ENCODE data around the gene WWC2.

WWC2 gene

DNA sequence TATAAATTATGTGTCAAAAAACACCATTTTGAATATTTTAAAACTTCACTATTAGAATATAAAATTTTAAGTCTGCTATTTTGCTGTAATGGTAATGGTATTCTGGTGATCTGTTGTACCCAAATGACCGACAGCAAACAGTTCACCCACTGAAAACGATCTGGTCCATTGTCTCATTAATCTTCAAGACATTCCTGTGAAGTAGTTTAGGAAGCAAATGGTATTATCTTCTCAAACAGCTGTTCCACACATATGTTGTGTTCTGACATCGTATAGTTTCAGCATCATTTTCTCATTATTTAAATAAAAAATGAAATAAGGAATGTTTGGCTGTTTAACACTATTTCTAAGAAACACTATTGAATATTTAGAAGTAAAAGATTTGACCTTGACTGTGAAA is 98.1 kb downstream of the WWC2 start:
- Mint-ChIP-seq H3K27ac (no peak overlapping the region), H3K4me3 (no peak overlapping the region), H3K36me3 (no peaks in the 10 kb centered on the region), H3K9me3 (no peaks in the 10 kb centered on the region), H3K4me1 (no peaks in the 10 kb centered on the region), H3K27me3 (peaks cover 3% of the 10 kb centered on the region)
- ATAC-seq (ENCODE audit: low read depth) (no peak), DNase-seq (ENCODE audit: low spot score in 2 of 2) (no peak)

DNA sequence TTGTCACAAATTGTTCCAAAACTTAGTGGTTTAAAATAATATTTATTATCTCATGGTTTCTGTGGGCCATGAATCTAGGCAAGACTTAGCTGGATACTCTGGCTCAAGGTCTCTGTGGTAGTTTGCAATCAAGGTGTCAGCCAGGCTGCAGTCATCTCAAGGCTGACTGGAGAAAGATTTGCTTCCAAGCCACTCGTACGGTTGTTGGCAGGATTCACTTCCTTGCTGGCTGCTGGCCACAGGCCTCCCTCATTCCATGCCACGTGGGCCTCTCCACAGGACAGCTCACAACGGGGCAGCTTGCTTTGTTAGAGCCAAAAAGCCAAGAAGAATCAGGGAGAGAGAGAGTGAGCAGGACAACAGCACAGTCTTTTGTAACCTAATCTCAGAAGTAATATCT is 101.4 kb downstream of the WWC2 start:
- Mint-ChIP-seq H3K4me1 (no peaks in the 10 kb centered on the region), H3K27ac (no peak overlapping the region), H3K36me3 (no peaks in the 10 kb centered on the region), H3K9me3 (no peaks in the 10 kb centered on the region), H3K4me3 (no peak overlapping the region), H3K27me3 (peaks cover 3% of the 10 kb centered on the region)
- ATAC-seq (ENCODE audit: low read depth) (no peak), DNase-seq (ENCODE audit: low spot score in 2 of 2) (no peak)

DNA sequence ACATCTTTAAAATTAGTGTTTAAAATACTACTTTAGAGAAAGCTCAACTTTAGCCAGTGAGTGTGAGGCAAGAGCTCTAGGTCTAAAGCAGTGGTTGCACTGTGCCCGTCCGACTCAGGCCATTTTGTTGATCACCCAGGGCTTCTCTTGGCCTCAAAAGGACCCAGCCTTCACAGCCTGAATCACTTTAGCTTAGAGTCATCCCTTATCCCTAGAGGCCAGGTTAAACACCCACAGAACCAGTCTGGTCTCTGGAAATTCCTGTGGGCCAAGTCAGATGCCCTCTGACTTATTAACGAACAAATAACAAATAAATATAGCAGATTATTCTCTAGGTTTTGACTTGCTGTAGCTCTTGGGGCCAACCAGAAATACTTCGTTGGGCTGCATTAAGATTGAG is 102.3 kb downstream of the WWC2 start:
- H3K4me1 Mint-ChIP-seq: no peaks in the 10 kb centered on the region
- H3K27ac Mint-ChIP-seq: no peak overlapping the region
- ATAC-seq (ENCODE audit: low read depth) (no peak), DNase-seq (ENCODE audit: low spot score in 2 of 2) (no peak)
- H3K36me3 Mint-ChIP-seq: no peaks in the 10 kb centered on the region
- H3K4me3 Mint-ChIP-seq: no peak overlapping the region
- H3K9me3 Mint-ChIP-seq: peaks cover 2% of the 10 kb centered on the region
- H3K27me3 Mint-ChIP-seq: peaks cover 3% of the 10 kb centered on the region

DNA sequence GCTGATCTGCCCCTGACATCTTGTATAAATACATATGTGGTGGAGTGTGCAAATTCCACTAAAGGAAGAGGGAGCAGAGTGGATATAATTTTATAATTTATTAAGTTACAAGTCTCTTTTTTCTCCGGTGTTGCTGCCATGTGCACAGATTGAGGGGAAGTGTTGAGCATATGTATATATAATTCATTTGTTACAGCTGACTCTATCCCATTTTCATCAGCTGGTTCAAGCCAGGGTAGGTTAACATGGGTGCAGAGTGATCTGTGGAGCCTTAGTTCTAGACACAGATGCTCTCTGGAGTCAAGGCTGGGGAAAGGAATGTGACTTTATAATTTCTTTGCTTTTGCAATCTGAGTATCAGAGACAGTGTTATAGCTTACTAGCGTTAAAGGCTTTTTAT is 103.5 kb downstream of the WWC2 start:
- H3K27me3 Mint-ChIP-seq: peaks cover 3% of the 10 kb centered on the region
- ATAC-seq (ENCODE audit: low read depth) (no peak), DNase-seq (ENCODE audit: low spot score in 2 of 2) (no peak)
- H3K36me3 Mint-ChIP-seq: no peaks in the 10 kb centered on the region
- no peak overlapping the region for H3K4me3 Mint-ChIP-seq
- H3K9me3 Mint-ChIP-seq: peaks cover 2% of the 10 kb centered on the region
- H3K4me1 Mint-ChIP-seq: no peaks in the 10 kb centered on the region
- no peak overlapping the region for H3K27ac Mint-ChIP-seq

DNA sequence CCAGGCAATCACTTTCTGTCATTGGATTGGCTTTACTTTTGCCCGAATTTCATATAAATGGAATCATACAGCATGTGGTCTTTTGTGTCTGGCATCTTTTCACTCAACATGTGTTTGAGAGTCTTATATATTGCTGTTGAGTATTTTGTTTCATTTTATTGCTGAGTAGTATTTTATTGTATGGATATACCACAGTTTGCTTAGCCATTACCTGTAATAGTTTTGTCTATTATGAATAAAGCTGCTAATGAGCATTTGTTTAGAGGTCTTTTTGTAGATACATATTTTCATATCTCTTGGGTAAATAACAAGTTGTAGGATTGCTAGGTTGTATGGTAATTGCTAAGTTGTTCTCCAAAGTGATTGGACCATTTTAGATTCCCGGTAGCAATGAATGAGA is 105.7 kb downstream of the WWC2 start:
- Mint-ChIP-seq H3K36me3 (no peaks in the 10 kb centered on the region), H3K4me3 (no peak overlapping the region), H3K9me3 (peaks cover 2% of the 10 kb centered on the region), H3K27ac (no peak overlapping the region), H3K27me3 (peaks cover 3% of the 10 kb centered on the region), H3K4me1 (no peaks in the 10 kb centered on the region)
- DNase-seq (ENCODE audit: low spot score in 2 of 2): no peak
- no peak for ATAC-seq (ENCODE audit: low read depth)

DNA sequence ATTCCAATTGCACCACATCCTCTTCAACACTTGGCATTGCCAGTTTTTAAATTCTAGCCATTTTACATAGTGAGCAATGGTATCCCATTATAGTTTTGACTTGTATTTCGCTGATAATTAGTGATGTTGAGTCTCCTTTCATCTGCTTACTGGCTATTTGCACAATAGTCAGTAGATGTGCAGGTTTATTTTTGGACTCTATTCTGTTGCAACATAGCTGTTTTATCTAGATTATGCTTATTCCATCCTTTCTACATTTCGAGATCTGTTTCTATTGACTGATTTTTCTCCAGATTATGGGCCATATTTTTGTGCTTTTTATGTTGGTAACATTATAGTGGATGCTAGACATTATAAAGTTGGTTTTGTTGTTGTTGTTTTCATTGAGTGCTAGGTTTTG is 106.1 kb downstream of the WWC2 start:
- peaks cover 2% of the 10 kb centered on the region for H3K9me3 Mint-ChIP-seq

DNA sequence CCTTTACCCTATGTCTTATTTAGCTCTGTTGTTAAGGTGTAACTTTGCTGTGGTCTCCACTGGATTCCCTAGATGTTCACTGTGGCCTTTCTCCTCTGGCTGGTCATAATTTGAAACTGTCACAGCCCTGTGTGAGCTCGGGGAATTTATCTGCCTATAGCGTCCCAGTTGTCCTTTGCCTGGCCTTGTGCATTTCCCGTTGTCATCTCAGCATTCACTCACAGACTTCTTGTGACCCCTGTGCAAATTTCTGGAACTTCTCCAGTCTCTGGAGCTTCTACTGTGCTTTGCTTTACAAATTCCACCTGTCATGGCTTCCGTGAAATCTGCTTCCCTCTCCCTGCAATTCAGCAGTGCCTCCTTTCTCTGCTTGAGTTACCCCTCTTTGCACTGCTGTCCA is 106.7 kb downstream of the WWC2 start:
- H3K9me3 Mint-ChIP-seq: peaks cover 2% of the 10 kb centered on the region
- DNase-seq (ENCODE audit: low spot score in 2 of 2) (no peak), ATAC-seq (ENCODE audit: low read depth) (no peak)
- H3K27me3 Mint-ChIP-seq: peaks cover 3% of the 10 kb centered on the region
- H3K36me3 Mint-ChIP-seq: no peaks in the 10 kb centered on the region
- no peak overlapping the region for H3K27ac Mint-ChIP-seq
- no peaks in the 10 kb centered on the region for H3K4me1 Mint-ChIP-seq
- no peak overlapping the region for H3K4me3 Mint-ChIP-seq

More for the DNA sequence above, 106.1 kb downstream of the WWC2 start:
- Mint-ChIP-seq H3K27me3 (peaks cover 3% of the 10 kb centered on the region), H3K4me1 (no peaks in the 10 kb centered on the region), H3K4me3 (no peak overlapping the region), H3K27ac (no peak overlapping the region), H3K36me3 (no peaks in the 10 kb centered on the region)
- no peak for DNase-seq (ENCODE audit: low spot score in 2 of 2)
- ATAC-seq (ENCODE audit: low read depth): no peak

DNA sequence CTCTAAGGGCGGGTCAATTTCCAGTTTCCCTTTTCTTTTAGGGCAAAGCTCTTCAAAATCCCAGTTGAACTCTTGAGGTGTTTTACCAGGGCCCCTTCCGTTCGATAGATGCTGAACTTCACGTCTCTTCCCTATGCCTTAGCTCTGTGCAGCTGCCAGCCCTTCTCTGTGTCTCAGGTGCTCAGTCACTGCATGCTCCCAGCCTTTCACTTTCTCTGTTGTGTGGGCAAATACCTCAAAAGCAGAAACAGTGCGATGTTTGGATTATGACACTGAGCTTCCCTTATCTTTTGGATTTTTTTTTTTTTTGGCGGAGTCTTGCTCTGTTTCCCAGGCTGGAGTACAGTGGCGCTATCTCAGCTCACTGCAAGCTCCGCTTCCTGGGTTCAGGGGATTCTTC is 112.5 kb downstream of the WWC2 start:
- no peaks in the 10 kb centered on the region for H3K9me3 Mint-ChIP-seq
- peaks cover 2% of the 10 kb centered on the region for H3K27me3 Mint-ChIP-seq
- DNase-seq (ENCODE audit: low spot score in 2 of 2) (no peak), ATAC-seq (ENCODE audit: low read depth) (no peak)
- H3K4me1 Mint-ChIP-seq: no peaks in the 10 kb centered on the region
- no peak overlapping the region for H3K4me3 Mint-ChIP-seq
- H3K36me3 Mint-ChIP-seq: no peaks in the 10 kb centered on the region
- no peak overlapping the region for H3K27ac Mint-ChIP-seq

DNA sequence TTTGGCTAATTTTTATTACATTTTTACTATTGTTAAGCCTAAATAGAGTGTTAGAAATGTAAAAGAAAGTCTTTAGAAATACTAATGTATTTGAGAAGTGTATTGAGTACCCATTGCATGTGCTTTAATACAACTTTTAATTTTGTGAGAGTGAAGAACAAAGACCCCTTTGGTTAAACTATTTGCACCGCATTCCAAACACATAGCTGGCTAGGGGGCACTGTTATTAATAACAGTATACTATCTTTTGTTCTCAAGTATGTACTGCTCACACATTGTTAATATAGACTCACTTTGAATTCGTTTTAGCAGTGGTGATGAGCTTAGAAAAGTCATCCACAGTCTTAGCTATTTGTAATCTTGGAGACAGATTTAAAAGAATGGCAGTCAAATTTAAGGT is 114.9 kb downstream of the WWC2 start:
- H3K27ac Mint-ChIP-seq: no peak overlapping the region
- DNase-seq (ENCODE audit: low spot score in 2 of 2) (no peak), ATAC-seq (ENCODE audit: low read depth) (no peak)
- no peaks in the 10 kb centered on the region for H3K4me1 Mint-ChIP-seq
- H3K9me3 Mint-ChIP-seq: no peaks in the 10 kb centered on the region
- no peak overlapping the region for H3K4me3 Mint-ChIP-seq
- peaks cover 3% of the 10 kb centered on the region for H3K27me3 Mint-ChIP-seq
- H3K36me3 Mint-ChIP-seq: no peaks in the 10 kb centered on the region

DNA sequence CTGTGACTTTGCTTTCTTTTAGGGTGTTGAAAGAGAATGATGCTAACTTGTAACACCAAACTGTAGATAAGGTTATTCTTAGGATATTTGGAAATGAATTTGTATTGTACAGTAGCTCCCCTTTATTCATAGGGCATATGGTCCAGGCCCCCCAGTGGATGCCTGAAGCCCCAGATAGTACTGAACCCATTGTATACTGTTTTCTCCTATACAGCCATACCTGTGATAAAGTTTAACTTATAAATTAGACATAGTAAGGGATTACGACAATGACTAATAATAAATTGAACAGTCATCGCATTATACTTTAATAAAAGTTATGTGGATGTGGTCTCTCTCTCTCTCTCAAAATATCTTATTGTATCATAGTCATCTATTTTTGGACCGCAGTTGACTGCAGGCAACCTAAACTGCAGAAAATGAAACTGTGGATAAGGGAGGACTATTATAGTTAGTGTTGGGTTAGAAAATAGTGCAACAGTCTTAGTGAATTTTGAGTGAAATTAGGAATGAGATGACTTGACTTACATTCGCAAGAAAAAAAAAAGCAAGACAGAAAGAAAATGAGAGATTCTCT is 115.9 kb downstream of the WWC2 start:
- Mint-ChIP-seq H3K27ac (no peak overlapping the region), H3K36me3 (no peaks in the 10 kb centered on the region), H3K9me3 (no peaks in the 10 kb centered on the region), H3K27me3 (peaks cover 3% of the 10 kb centered on the region), H3K4me3 (no peak overlapping the region), H3K4me1 (no peaks in the 10 kb centered on the region)
- DNase-seq (ENCODE audit: low spot score in 2 of 2) (no peak), ATAC-seq (ENCODE audit: low read depth) (no peak)

DNA sequence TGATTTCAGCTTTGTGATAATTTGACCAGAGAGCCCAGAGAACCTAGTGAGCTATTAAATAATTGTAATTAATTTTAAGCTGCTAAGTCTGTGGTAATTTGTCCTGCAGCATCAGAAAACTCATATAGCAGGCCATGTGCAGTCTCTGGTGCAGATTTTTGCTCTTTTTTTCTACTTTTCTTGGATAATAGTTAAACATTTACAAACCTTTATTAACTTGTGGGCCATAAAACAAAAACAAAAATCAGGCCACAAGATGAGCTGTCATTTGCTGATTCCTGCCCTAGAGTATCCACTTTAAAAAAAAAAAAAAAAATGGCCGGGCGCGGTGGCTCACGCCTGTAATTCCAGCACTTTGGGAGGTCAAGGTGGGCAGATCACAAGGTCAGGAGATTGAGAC is 121.2 kb downstream of the WWC2 start:
- peaks cover 2% of the 10 kb centered on the region for H3K27me3 Mint-ChIP-seq
- H3K9me3 Mint-ChIP-seq: no peaks in the 10 kb centered on the region
- H3K4me3 Mint-ChIP-seq: no peak overlapping the region
- no peak overlapping the region for H3K27ac Mint-ChIP-seq
- DNase-seq (ENCODE audit: low spot score in 2 of 2) (no peak), ATAC-seq (ENCODE audit: low read depth) (no peak)
- H3K4me1 Mint-ChIP-seq: no peaks in the 10 kb centered on the region
- H3K36me3 Mint-ChIP-seq: no peaks in the 10 kb centered on the region

DNA sequence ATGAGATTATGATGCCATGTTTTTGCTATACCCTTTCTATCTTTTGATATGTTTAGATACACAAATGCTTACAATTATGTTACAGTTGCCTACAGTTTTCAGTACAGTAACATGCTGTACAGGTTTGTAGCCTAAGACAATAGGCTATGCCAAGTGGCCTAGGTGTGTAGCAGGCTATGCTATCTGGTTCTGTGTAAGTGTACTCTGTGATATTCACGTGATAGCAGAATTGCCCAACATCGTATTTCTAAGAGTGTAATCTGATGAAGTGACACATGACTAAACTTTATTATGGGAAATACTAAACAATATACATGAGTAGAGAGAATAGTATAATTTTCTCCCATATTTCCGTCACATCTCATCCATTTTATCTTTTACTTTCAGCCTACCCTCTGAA is 124.0 kb downstream of the WWC2 start:
- Mint-ChIP-seq H3K4me3 (no peak overlapping the region), H3K27ac (no peak overlapping the region), H3K9me3 (no peaks in the 10 kb centered on the region), H3K36me3 (no peaks in the 10 kb centered on the region), H3K4me1 (no peaks in the 10 kb centered on the region), H3K27me3 (no peaks in the 10 kb centered on the region)
- no peak for DNase-seq (ENCODE audit: low spot score in 2 of 2)
- ATAC-seq (ENCODE audit: low read depth): no peak

DNA sequence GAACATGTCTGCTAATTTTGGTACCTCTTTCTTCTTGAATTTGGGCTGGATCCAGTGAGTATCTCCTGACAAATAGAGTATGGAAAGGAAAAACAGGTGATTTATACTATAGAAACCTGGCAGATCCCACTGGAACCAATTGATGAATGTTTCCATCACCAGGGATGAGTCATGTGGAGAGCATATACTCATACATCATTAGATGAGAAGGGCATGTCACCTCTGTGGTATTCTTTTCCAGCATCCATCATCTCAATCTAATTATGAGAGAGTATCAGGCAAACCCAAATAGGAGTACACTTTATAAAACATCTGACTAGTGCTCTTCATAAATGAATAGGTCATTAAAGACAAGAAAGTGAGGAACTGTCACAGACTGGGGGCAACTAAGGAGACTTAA is 130.3 kb downstream of the WWC2 start:
- H3K27me3 Mint-ChIP-seq: no peaks in the 10 kb centered on the region
- no peaks in the 10 kb centered on the region for H3K4me1 Mint-ChIP-seq
- H3K9me3 Mint-ChIP-seq: no peaks in the 10 kb centered on the region
- H3K4me3 Mint-ChIP-seq: no peak overlapping the region
- H3K27ac Mint-ChIP-seq: no peak overlapping the region
- ATAC-seq (ENCODE audit: low read depth) (no peak), DNase-seq (ENCODE audit: low spot score in 2 of 2) (no peak)
- no peaks in the 10 kb centered on the region for H3K36me3 Mint-ChIP-seq

DNA sequence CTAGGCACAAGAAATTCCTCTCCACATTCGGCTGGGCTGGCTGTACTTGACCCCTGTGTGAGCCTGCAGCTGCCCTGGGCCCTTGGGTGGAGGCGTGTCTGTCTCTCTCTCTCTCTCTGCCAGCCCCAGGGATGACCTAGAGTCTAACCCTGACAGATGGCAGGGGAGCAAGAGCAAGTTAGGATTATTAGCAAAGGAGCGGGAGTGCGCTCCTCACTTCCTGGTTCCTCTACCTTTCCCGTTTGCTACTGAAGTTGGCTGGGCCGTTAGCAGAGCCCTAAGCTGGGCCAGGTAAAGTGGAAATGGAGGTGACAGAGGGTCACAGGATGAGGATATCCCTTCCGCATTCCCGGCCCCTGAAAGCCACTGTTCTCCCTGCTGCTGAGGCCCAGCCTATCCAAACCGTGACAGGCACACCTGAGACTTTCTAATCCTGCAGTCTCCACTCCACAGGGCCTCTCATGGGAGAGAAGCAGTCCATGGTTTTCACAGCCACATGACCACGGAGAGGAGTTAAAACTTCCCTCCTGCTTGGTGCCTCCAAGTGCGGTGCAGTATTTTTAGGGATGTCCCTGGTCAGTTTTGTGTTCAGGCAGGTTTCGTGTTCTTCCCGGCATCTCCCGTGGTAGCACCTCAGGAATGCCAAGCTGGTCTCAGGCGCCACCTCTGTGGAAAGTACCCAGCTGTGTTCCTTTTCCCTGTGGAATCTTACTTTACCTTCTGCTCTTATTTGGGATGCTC is 141.7 kb downstream of the WWC2 start:
- Mint-ChIP-seq H3K27me3 (peaks cover 9% of the 10 kb centered on the region), H3K4me3 (no peak overlapping the region), H3K4me1 (no peaks in the 10 kb centered on the region), H3K27ac (no peak overlapping the region), H3K9me3 (no peaks in the 10 kb centered on the region), H3K36me3 (no peaks in the 10 kb centered on the region)
- no peak for ATAC-seq (ENCODE audit: low read depth)
- no peak for DNase-seq (ENCODE audit: low spot score in 2 of 2)

DNA sequence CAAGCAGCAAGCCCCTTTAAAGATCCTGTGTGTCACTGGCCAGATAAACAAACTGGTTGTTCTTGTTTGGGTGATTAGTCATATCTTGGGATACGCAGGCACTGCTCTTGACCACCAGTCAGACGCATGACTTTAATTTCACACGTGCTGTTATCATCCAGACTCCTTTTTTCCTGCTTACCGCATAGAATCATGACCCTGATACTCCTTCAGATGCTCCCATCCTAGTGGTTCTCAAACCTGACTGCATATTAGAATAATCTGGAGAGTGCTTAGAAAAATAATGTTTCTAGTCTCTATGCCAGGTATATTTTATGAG is 142.2 kb downstream of the WWC2 start:
- Mint-ChIP-seq H3K4me3 (no peak overlapping the region), H3K27ac (no peak overlapping the region), H3K9me3 (no peaks in the 10 kb centered on the region), H3K4me1 (no peaks in the 10 kb centered on the region), H3K27me3 (peaks cover 9% of the 10 kb centered on the region), H3K36me3 (no peaks in the 10 kb centered on the region)
- DNase-seq (ENCODE audit: low spot score in 2 of 2) (no peak), ATAC-seq (ENCODE audit: low read depth) (no peak)
